Measurements from ENCODE around the gene SETDB2. TPM values are rescaled to one million over a fixed set of nuclear protein-coding genes. Genes with fewer than 3 reads are reported as not detected.

SETDB2 gene
- total and polyA plus RNA-seq, 2 of the 13 experiments (the other 11 are each of a cell fraction or from before 2014, with no cell fraction given), result 8.1 to 8.7 TPM

DNA sequence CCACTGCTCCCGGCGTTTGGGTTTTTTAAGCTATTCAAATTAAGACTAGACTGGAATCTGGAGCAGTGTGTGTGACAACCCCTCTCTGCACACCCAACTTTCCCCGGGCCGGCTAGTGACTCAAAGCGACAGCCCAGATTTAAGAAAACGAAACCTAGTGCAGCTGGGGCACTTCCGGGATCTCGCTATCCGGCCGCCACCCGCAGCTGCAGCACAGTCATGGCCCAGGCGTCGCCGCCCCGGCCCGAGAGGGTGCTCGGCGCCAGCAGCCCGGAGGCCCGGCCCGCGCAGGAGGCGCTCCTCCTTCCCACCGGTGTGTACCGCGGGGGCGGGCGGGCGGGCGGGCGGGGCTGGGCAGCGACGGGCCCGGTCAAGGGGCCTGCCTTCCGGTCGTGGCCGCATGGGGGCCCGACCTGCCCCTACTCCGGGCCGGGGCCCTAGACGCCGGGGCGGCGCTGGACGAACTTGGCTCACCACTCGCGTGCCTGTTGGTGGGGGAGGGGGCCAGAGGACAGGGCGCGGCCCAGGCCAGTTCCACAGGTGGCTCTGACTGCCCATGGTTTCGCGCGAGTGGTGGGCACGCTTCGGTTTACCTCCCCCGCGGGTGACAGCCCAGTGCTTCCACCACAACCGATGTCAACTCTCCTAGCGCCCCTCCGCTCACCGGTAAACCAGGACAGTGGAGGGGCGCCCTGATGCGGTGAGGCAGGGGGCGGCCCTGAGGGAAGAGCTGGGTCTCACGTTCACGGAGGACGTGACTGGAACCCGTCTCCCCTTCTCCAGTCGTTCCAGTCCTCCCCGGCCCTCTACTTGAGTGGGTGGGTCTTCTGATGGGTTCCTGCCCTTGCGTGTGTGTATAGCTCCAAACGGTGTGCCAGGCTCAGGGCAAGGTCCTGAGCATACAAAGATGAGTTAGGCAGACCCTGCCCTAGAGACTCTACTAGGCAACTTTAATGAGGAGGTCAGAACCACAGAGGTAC, 52.0 kb downstream of the SETDB2 start, which contains the start of gene PHF11 (continued):
- TF ChIP-seq, protein P1, sequence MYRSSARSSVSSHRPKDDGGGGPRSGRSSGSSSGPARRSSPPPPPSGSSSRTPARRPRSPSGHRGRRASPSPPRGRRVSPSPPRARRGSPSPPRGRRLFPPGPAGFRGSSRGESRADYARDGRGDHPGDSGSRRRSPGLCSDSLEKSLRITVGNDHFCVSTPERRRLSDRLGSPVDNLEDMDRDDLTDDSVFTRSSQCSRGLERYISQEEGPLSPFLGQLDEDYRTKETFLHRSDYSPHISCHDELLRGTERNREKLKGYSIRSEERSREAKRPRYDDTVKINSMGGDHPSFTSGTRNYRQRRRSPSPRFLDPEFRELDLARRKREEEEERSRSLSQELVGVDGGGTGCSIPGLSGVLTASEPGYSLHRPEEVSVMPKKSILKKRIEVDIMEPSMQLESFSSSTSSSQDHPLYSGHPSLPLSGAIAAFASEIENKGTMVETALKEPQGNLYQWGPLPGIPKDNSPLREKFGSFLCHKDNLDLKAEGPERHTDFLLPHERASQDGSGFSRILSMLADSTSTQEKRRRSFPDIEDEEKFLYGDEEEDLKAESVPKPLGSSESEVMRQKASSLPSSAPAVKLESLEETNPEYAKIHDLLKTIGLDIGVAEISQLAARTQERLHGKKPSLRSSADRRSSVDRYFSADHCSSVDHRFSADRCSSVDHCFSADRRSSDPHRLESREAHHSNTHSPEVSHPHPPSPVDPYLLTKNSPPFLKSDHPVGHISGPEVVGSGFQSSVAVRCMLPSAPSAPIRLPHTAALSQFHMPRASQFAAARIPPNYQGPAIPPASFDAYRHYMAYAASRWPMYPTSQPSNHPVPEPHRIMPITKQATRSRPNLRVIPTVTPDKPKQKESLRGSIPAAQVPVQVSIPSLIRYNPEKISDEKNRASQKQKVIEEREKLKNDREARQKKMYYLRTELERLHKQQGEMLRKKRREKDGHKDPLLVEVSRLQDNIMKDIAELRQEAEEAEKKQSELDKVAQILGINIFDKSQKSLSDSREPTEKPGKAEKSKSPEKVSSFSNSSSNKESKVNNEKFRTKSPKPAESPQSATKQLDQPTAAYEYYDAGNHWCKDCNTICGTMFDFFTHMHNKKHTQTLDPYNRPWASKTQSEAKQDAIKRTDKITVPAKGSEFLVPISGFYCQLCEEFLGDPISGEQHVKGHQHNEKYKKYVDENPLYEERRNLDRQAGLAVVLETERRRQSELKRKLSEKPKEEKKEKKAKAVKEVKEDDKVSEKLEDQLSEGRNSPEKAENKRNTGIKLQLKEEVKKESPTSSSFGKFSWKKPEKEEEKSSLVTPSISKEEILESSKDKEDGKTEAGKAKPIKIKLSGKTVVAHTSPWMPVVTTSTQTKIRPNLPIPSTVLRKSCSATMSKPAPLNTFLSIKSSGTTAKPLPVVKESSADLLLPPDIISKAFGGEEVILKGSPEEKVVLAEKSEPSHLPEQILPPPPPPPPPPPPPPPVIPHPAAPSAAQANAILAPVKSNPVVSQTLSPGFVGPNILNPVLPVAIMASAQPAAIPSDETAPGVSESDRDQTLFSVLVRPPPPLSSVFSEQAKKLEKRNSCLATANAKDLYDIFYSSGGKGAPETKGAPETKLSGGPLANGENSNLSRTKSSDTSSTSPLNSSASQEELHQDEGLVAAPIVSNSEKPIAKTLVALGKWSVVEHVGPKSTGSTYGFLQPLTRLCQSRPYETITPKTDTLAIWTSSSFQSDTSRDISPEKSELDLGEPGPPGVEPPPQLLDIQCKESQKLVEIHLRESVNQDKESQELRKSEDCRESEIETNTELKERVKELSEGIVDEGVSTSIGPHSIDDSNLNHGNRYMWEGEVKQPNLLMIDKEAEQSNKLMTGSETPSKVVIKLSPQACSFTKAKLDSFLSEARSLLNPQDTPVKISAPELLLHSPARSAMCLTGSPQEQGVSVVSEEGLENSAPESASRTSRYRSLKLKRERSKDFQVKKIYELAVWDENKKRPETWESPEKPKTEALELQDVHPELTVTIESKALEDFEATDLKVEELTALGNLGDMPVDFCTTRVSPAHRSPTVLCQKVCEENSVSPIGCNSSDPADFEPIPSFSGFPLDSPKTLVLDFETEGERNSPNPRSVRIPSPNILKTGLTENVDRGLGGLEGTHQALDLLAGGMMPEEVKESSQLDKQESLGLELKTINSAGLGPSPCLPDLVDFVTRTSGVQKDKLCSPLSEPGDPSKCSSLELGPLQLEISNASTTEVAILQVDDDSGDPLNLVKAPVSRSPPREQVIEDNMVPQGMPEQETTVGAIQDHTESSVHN (CRISPR knock-in tag; IDR thresholded peaks at IDR 0.05), result no peak
- TF ChIP-seq TCF7 (IDR thresholded peaks at IDR 0.05; ENCODE audit: low read depth), result no peak
- peak; percentile 62 for TF ChIP-seq AGO2 (optimal IDR thresholded peaks at IDR 0.05; ENCODE audit: low read depth, low read length)
- no peak for TF ChIP-seq ZNF543 (CRISPR knock-in tag; IDR thresholded peaks at IDR 0.05)
- no peak for TF ChIP-seq ZMYM4 (CRISPR knock-in tag; IDR thresholded peaks at IDR 0.05)
- TF ChIP-seq RBM22 (optimal IDR thresholded peaks at IDR 0.05; ENCODE audit: low read length), result no peak
- TF ChIP-seq, protein P2, sequence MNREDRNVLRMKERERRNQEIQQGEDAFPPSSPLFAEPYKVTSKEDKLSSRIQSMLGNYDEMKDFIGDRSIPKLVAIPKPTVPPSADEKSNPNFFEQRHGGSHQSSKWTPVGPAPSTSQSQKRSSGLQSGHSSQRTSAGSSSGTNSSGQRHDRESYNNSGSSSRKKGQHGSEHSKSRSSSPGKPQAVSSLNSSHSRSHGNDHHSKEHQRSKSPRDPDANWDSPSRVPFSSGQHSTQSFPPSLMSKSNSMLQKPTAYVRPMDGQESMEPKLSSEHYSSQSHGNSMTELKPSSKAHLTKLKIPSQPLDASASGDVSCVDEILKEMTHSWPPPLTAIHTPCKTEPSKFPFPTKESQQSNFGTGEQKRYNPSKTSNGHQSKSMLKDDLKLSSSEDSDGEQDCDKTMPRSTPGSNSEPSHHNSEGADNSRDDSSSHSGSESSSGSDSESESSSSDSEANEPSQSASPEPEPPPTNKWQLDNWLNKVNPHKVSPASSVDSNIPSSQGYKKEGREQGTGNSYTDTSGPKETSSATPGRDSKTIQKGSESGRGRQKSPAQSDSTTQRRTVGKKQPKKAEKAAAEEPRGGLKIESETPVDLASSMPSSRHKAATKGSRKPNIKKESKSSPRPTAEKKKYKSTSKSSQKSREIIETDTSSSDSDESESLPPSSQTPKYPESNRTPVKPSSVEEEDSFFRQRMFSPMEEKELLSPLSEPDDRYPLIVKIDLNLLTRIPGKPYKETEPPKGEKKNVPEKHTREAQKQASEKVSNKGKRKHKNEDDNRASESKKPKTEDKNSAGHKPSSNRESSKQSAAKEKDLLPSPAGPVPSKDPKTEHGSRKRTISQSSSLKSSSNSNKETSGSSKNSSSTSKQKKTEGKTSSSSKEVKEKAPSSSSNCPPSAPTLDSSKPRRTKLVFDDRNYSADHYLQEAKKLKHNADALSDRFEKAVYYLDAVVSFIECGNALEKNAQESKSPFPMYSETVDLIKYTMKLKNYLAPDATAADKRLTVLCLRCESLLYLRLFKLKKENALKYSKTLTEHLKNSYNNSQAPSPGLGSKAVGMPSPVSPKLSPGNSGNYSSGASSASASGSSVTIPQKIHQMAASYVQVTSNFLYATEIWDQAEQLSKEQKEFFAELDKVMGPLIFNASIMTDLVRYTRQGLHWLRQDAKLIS (CRISPR knock-in tag; IDR thresholded peaks at IDR 0.05), result no peak
- TF ChIP-seq ZNF619 (CRISPR knock-in tag; IDR thresholded peaks at IDR 0.05), result no peak
- 0 out of 2 replicates have a peak, but pooled peaks have one; percentile 39 for TF ChIP-seq ZNF777 (CRISPR knock-in tag; IDR thresholded peaks at IDR 0.05)
- TF ChIP-seq TOE1 (CRISPR knock-in tag; IDR thresholded peaks at IDR 0.05), result no peak
- TF ChIP-seq NFYC (CRISPR knock-in tag; IDR thresholded peaks at IDR 0.05), result no peak; the same call in 1 of the 2 replicates
- TF ChIP-seq, protein P3, sequence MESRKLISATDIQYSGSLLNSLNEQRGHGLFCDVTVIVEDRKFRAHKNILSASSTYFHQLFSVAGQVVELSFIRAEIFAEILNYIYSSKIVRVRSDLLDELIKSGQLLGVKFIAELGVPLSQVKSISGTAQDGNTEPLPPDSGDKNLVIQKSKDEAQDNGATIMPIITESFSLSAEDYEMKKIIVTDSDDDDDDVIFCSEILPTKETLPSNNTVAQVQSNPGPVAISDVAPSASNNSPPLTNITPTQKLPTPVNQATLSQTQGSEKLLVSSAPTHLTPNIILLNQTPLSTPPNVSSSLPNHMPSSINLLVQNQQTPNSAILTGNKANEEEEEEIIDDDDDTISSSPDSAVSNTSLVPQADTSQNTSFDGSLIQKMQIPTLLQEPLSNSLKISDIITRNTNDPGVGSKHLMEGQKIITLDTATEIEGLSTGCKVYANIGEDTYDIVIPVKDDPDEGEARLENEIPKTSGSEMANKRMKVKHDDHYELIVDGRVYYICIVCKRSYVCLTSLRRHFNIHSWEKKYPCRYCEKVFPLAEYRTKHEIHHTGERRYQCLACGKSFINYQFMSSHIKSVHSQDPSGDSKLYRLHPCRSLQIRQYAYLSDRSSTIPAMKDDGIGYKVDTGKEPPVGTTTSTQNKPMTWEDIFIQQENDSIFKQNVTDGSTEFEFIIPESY (CRISPR knock-in tag; IDR thresholded peaks at IDR 0.05), result peak; percentile 91
- TF ChIP-seq, protein P4, sequence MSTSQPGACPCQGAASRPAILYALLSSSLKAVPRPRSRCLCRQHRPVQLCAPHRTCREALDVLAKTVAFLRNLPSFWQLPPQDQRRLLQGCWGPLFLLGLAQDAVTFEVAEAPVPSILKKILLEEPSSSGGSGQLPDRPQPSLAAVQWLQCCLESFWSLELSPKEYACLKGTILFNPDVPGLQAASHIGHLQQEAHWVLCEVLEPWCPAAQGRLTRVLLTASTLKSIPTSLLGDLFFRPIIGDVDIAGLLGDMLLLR (CRISPR knock-in tag; IDR thresholded peaks at IDR 0.05), result peak; percentile 54; the same call in 1 of the 2 replicates
